Mononuclear cell (primary cell): Measurements from ENCODE around the gene SUN3. TPM values are rescaled to one million over a fixed set of nuclear protein-coding genes. Genes with fewer than 3 reads are reported as not detected.

Source experiments
- H3K27me3 ChIP-seq: 2 replicates; pipeline ENCODE4 v1.6.0; 2011; ENCODE audit warnings: low read length, control low read depth; ENCODE audit not compliant: insufficient read depth
- H3K4me1 ChIP-seq: 2 replicates; pipeline ENCODE4 v1.5.1; 2011; ENCODE audit warnings: mild to moderate bottlenecking, low read length, control low read depth; ENCODE audit not compliant: insufficient read depth
- H3K4me3 ChIP-seq: 2 replicates; pipeline ENCODE4 v1.5.1; 2011; ENCODE audit warnings: mild to moderate bottlenecking, low read length, moderate library complexity
- H3K9me3 ChIP-seq: 2 replicates; pipeline ENCODE4 v1.5.1; 2011; ENCODE audit warnings: low read depth, mild to moderate bottlenecking, control low read depth, low read length
- total RNA-seq: library from RNA; depleted of rRNA; stranded (reverse); fragments of >200 nt; gene quantifications from one replicate; pipeline ENCODE4 v1.2.3, GENCODE V29; 2012

The SUN3 gene
- total RNA-seq, 1 donor, result 0.10 TPM

DNA sequence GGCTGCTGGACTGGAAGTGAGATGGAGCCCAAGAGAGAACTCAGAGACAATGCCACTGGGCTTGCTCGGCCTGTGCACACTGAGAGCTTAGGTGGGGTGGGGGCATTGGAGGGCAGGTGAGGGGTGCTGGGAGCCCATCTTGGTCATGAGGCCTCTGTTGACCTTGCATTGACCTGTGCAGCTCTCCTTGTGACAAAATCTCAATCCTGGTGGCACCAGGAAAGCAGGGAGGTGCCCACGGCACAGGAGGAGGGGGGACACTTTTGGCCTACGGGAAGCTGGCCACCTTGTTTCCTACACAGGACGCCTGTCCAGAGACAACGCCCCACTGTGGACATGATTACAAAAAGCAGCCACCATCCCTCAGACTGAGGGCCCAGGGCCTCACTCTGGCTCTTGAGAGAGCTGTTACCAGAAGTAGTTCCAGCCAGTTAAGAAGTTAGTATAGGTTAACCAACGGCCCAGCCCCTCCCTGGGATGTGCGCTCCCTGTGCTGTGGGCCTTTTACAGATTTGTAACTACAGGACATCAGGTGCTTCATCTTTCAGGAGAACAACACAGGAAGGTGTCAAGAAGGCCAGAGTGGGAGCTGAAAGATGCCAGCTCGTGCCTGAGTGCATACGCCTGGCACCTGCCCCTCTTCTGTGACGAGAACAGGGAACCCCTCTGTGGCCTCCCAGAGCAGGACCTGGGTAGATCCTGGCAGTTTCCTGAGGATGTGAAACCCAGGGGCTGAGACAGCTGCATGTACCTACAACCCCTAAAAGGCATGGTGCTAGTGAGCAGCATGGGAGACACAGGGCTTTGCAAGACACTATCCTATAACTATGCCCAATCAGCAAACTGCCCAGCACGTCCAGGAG, 91.0 kb downstream of the SUN3 start:
- Histone ChIP-seq H3K27me3 (no peaks in the 10 kb centered on the region), H3K4me3 (no peak overlapping the region), H3K9me3 (no peaks in the 10 kb centered on the region), H3K4me1 (peaks cover 15% of the 10 kb centered on the region)

Other genes starting within 250 kb of the SUN3 start
- gene PKD1L1, start 80.6 kb downstream of the SUN3 start, total RNA-seq, result under 0.01 TPM
- gene HUS1, start 49.5 kb downstream of the SUN3 start, total RNA-seq, result 45.7 TPM
- not detected for gene C7orf57, start 6.4 kb upstream of the SUN3 start, total RNA-seq
- gene UPP1, start 60.2 kb upstream of the SUN3 start, total RNA-seq, result 66.0 TPM
- 0.21 TPM for gene ABCA13, start 142.4 kb upstream of the SUN3 start, total RNA-seq